ENCODE data around the gene GARNL3. TPM values are rescaled to one million over a fixed set of nuclear protein-coding genes. Genes with fewer than 3 reads are reported as not detected.
A peak's percentile ranks its signal among the peaks of the same experiment; 100 is the strongest.

The GARNL3 gene
- total and polyA plus RNA-seq, 8 donors, result 0.76 to 35.8 (median 7.5) TPM

- WGBS, 5 donors, result 83 to 96% (median 93%) methylated on average over 1 of the region's 1 CpG
These were observed 4.9 kb downstream of the GARNL3 start for GRCh38 chr9:127269449-127269848.

GRCh38 chr9:127273326-127273725, 8.8 kb downstream of the GARNL3 start:
- peak in 1 of 2 donors; percentile 40 for DNase-seq
- intact Hi-C loops (cut with DNase I; ENCODE audit: low total_unique reads), result no loop called here
- WGBS, 5 donors, result 82 to 95% (median 91%) methylated on average over 3 of the region's 3 CpGs
- Histone ChIP-seq H3K9me3 (no peaks in the 10 kb centered on the region), H3K27ac (no peak overlapping the region), H3K4me3 (no peak overlapping the region), H3K4me1 (peaks cover 0 to 10% (median 5%) of the 10 kb centered on the region in 4 donors), H3K36me3 (no peaks in the 10 kb centered on the region), H3K27me3 (no peaks in the 10 kb centered on the region)
- TF ChIP-seq POLR2AphosphoS5 (IDR thresholded peaks at IDR 0.05), result no peak
- TF ChIP-seq EP300 (IDR thresholded peaks at IDR 0.05), result no peak
- no peak for TF ChIP-seq CTCF (IDR thresholded peaks at IDR 0.05)
- no peak for TF ChIP-seq POLR2A (IDR thresholded peaks at IDR 0.05)

More at GRCh38 chr9:127269449-127269848, 4.9 kb downstream of the GARNL3 start:
- TF ChIP-seq EP300 (IDR thresholded peaks at IDR 0.05) (no peak), POLR2A (IDR thresholded peaks at IDR 0.05) (no peak), POLR2AphosphoS5 (IDR thresholded peaks at IDR 0.05) (no peak), CTCF (IDR thresholded peaks at IDR 0.05) (no peak)
- Histone ChIP-seq H3K27me3 (no peaks in the 10 kb centered on the region), H3K36me3 (no peaks in the 10 kb centered on the region), H3K9me3 (no peaks in the 10 kb centered on the region), H3K4me1 (peaks cover 0 to 7% (median 3%) of the 10 kb centered on the region in 4 donors), H3K27ac (no peak overlapping the region), H3K4me3 (no peak overlapping the region)
- no peak for DNase-seq
- intact Hi-C loops (cut with DNase I; ENCODE audit: low total_unique reads), result no loop called here

GRCh38 chr9:127277099-127277498, 12.5 kb downstream of the GARNL3 start:
- no peak overlapping the region for H3K27ac ChIP-seq
- peaks cover 0 to 25% (median 5%) of the 10 kb centered on the region in 4 donors for H3K4me1 ChIP-seq
- WGBS, 5 donors, result 15 to 30% (median 18%) methylated on average over 2 of the region's 2 CpGs
- H3K36me3 ChIP-seq, result no peaks in the 10 kb centered on the region
- DNase-seq, result no peak
- no peaks in the 10 kb centered on the region for H3K9me3 ChIP-seq
- H3K27me3 ChIP-seq, result no peaks in the 10 kb centered on the region
- intact Hi-C loops (cut with DNase I; ENCODE audit: low total_unique reads), result no loop called here
- TF ChIP-seq EP300 (IDR thresholded peaks at IDR 0.05), result no peak
- no peak for TF ChIP-seq POLR2AphosphoS5 (IDR thresholded peaks at IDR 0.05)
- TF ChIP-seq CTCF (IDR thresholded peaks at IDR 0.05), result no peak
- no peak for TF ChIP-seq POLR2A (IDR thresholded peaks at IDR 0.05)
- H3K4me3 ChIP-seq, result no peak overlapping the region

- WGBS, 5 donors, result 95 to 100% (median 100%) methylated on average over 1 of the region's 1 CpG
- intact Hi-C loops (cut with DNase I; ENCODE audit: low total_unique reads), result no loop called here
- TF ChIP-seq CTCF (IDR thresholded peaks at IDR 0.05) (no peak), EP300 (IDR thresholded peaks at IDR 0.05) (no peak), POLR2A (IDR thresholded peaks at IDR 0.05) (no peak), POLR2AphosphoS5 (IDR thresholded peaks at IDR 0.05) (no peak)
- no peaks in the 10 kb centered on the region for H3K9me3 ChIP-seq
- no peak overlapping the region for H3K4me3 ChIP-seq
- DNase-seq, result no peak
- H3K4me1 ChIP-seq, result peaks cover 0 to 25% (median 5%) of the 10 kb centered on the region in 4 donors
- no peak overlapping the region for H3K27ac ChIP-seq
- H3K27me3 ChIP-seq, result no peaks in the 10 kb centered on the region
- no peaks in the 10 kb centered on the region for H3K36me3 ChIP-seq
These were observed 13.2 kb downstream of the GARNL3 start for GRCh38 chr9:127277770-127278169.
